HL-60 (cell line): ENCODE results near the gene KRTAP4-3.
"Not testable (repeated sequence)": the region's sequence is repeated elsewhere in the genome, so short reads cannot be mapped to it uniquely, and the experiment has no call there.

ENCODE experiments used
- DNase-seq, 2 experiments: peaks; one replicate each; pipeline ENCODE4 v3.0.0-alpha.2; 2010 to 2020; ENCODE audit warnings: low read depth in 1 of 2, low spot score in 1 of 2
- H3K27ac ChIP-seq: fragments of 250-450 bp; sonication (Bioruptor Pico); replicated peaks from 2 replicates; pipeline ENCODE4 v1.5.1; 2020; ENCODE audit warnings: mild to moderate bottlenecking, moderate library complexity
- H3K27me3 ChIP-seq: fragments of 250-450 bp; sonication (Bioruptor Pico); 2 replicates; pipeline ENCODE4 v1.5.1; 2021; ENCODE audit warnings: mild to moderate bottlenecking, moderate library complexity; ENCODE audit not compliant: insufficient read depth, poor library complexity, severe bottlenecking
- H3K4me3 ChIP-seq: replicated peaks from 2 replicates; pipeline ENCODE4 v1.5.1; 2011; ENCODE audit warnings: mild to moderate bottlenecking, control low read depth, low read length; ENCODE audit not compliant: insufficient read depth
- CTCF ChIP-seq: IDR thresholded peaks from one replicate; pipeline ENCODE4 v1.5.1; 2011; ENCODE audit warnings: low read length, control low read depth, inconsistent platforms; ENCODE audit not compliant: insufficient read depth
- GABPA ChIP-seq: IDR thresholded peaks from 2 replicates; pipeline ENCODE4 v1.6.1; 2012; ENCODE audit warnings: low read depth
- POLR2AphosphoS5 ChIP-seq: IDR thresholded peaks from 2 replicates; pipeline ENCODE4 v1.6.1; 2012; ENCODE audit warnings: low read depth
- REST ChIP-seq: IDR thresholded peaks from 2 replicates; pipeline ENCODE4 v1.6.1; 2012; ENCODE audit warnings: low read depth; ENCODE audit not compliant: insufficient replicate concordance
- SPI1 ChIP-seq: IDR thresholded peaks from 2 replicates; pipeline ENCODE4 v1.6.1; 2012; ENCODE audit warnings: low read depth, mild to moderate bottlenecking, borderline replicate concordance

Gene KRTAP4-3

GRCh38 chr17:41119696-41120690 is 48.0 kb downstream of the KRTAP4-3 start:
- H3K4me3 ChIP-seq, H3K27me3 ChIP-seq: not testable (repeated sequence)
- peak; percentile 93 for TF ChIP-seq SPI1
- TF ChIP-seq POLR2AphosphoS5, result peak; percentile 39; the same call in 1 of the 2 replicates
- H3K27ac ChIP-seq, result peak overlapping the region; percentile 75
- DNase-seq, result peak in 1 of 2 experiments; percentile 68

- Histone ChIP-seq H3K27ac (no peak overlapping the region), H3K4me3 (no peak overlapping the region), H3K27me3 (no peaks in the 10 kb centered on the region)
- no peak for DNase-seq
- TF ChIP-seq REST (no peak), CTCF (no peak), SPI1 (no peak), POLR2AphosphoS5 (no peak), GABPA (no peak)
Measured at GRCh38 chr17:41118721-41119120, 49.3 kb downstream of the KRTAP4-3 start.

- H3K27me3 ChIP-seq, DNase-seq, H3K4me3 ChIP-seq, H3K27ac ChIP-seq: not testable (repeated sequence)
Measured at GRCh38 chr17:41117846-41118386, 50.1 kb downstream of the KRTAP4-3 start, which contains the start of gene KRTAP4-11. Gene KRTAP4-11 (minus strand): TSS chr17:41118373. CDS start chr17:41118315, 58 bp downstream.
